ENCODE measurements around the gene ARNT2. TPM values are rescaled to one million over a fixed set of nuclear protein-coding genes. Genes with fewer than 3 reads are reported as not detected.

The ARNT2 gene
- total and polyA plus RNA-seq, 3 experiments from 2014 or later = 0.11 to 0.13 TPM; not detected in 1

DNA sequence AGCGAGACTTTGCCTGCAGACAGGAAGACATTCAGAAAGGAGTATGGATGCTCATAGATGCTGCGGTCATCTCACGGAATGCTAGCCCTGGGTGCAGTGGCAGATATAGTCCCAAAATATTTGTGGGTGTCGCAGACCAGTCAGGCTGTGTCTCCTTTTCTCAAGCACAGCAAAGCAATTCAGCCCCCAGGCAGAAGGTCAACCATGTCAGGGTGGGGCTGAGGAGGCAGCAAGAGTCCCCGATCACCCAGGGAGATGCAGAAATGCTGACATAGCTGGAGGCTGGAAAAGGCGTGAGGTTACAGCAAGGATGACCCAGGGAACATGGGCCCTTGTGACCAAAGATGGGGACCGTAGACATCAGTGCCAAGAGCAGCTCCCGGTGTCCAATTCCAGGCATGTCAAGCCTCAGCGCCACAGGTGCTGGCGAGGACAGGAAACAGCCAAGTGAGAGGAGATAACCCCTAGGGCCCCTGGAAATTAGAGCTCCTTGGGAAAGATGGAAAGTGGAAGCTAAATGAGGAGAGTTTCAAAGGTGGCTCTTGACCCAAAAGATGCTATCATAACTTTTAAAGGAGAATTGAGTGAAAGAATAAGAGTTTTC lies 209.7 kb downstream of the ARNT2 start:
- Mint-ChIP-seq H3K36me3 (no peaks in the 10 kb centered on the region), H3K4me3 (no peak overlapping the region), H3K27me3 (peaks cover 9 to 30% of the 10 kb centered on the region in 2 donors), H3K9me3 (no peaks in the 10 kb centered on the region), H3K4me1 (no peaks in the 10 kb centered on the region), H3K27ac (no peak overlapping the region)
- H3K27me3 ChIP-seq (ENCODE audit: insufficient read depth, low read length, poor library complexity, severe bottlenecking) = peaks cover 4% of the 10 kb centered on the region
- H3K4me3 ChIP-seq (ENCODE audit: low read length) = no peak overlapping the region
- H3K36me3 ChIP-seq (ENCODE audit: insufficient read depth, low read length) = no peaks in the 10 kb centered on the region
- no peak for DNase-seq
- no peak overlapping the region for H3K27ac ChIP-seq (ENCODE audit: low read depth, low read length)
- H3K9me3 ChIP-seq (ENCODE audit: low read length) = no peaks in the 10 kb centered on the region
- ChIA-PET CTCF (interaction anchor here (1.3 kb wide), 1 partner anchor 163 kb away, joined by 3 read pairs; no protein-coding TSS in a partner anchor), POLR2A (no interaction called here)
- no peaks in the 10 kb centered on the region for H3K4me1 ChIP-seq (ENCODE audit: insufficient read depth, low read length)

DNA sequence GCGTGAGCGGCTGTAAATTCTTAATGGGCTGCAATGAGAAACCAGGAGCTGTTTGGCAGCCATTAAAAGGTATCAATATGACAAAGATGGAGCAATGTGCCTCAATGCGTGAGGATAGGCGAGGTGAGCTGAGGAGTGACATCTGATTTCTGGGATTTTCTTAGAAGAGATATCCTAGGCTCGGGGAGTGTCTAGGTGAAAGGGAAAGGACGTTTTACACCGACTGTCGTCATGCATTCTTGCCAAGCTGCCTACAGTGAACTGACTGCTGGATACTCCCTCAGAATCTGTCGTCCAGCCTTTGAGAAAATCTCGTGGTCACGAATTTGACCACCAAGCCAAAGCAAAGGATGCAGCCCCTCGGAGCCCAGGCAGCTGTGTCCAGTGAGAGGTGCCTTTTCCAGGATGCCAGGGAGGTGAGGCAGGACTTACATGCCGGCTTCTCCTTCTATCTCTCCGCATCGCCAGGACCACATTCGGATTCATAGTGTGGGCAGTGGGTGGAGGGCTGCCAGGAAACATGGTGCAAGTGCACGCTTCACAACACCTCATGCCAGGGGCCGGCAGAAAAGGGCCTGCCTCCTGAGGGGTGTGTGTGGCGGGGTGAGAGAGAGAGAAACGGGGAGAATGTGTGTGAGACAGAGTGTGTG lies 210.7 kb downstream of the ARNT2 start:
- DNase-seq = no peak
- no peak overlapping the region for H3K4me3 ChIP-seq (ENCODE audit: low read length)
- no peaks in the 10 kb centered on the region for H3K4me1 Mint-ChIP-seq
- ChIA-PET CTCF (no interaction called here), POLR2A (no interaction called here)
- H3K27me3 ChIP-seq (ENCODE audit: insufficient read depth, low read length, poor library complexity, severe bottlenecking) = peaks cover 4% of the 10 kb centered on the region
- H3K4me1 ChIP-seq (ENCODE audit: insufficient read depth, low read length) = no peaks in the 10 kb centered on the region
- H3K27ac ChIP-seq (ENCODE audit: low read depth, low read length) = no peak overlapping the region
- no peaks in the 10 kb centered on the region for H3K9me3 ChIP-seq (ENCODE audit: low read length)
- no peak overlapping the region for H3K4me3 Mint-ChIP-seq
- no peak overlapping the region for H3K27ac Mint-ChIP-seq
- H3K36me3 ChIP-seq (ENCODE audit: insufficient read depth, low read length) = no peaks in the 10 kb centered on the region
- H3K36me3 Mint-ChIP-seq = no peaks in the 10 kb centered on the region
- H3K27me3 Mint-ChIP-seq = peaks cover 11 to 36% of the 10 kb centered on the region in 2 donors
- no peaks in the 10 kb centered on the region for H3K9me3 Mint-ChIP-seq

GRCh38 chr15:80615361-80615736 lies 211.2 kb downstream of the ARNT2 start:
- no peaks in the 10 kb centered on the region for H3K9me3 Mint-ChIP-seq
- POLR2A ChIA-PET = no interaction called here
- Histone ChIP-seq H3K27ac (ENCODE audit: low read depth, low read length) (no peak overlapping the region), H3K36me3 (ENCODE audit: insufficient read depth, low read length) (no peaks in the 10 kb centered on the region), H3K4me3 (ENCODE audit: low read length) (no peak overlapping the region), H3K4me1 (ENCODE audit: insufficient read depth, low read length) (no peaks in the 10 kb centered on the region), H3K9me3 (ENCODE audit: low read length) (no peaks in the 10 kb centered on the region), H3K27me3 (ENCODE audit: insufficient read depth, low read length, poor library complexity, severe bottlenecking) (peaks cover 4% of the 10 kb centered on the region)
- DNase-seq = no peak
- H3K4me1 Mint-ChIP-seq = no peaks in the 10 kb centered on the region
- H3K27me3 Mint-ChIP-seq = peaks cover 11 to 36% of the 10 kb centered on the region in 2 donors
- CTCF ChIA-PET = no interaction called here
- no peaks in the 10 kb centered on the region for H3K36me3 Mint-ChIP-seq
- no peak overlapping the region for H3K27ac Mint-ChIP-seq
- H3K4me3 Mint-ChIP-seq = no peak overlapping the region

GRCh38 chr15:80615783-80616391 lies 211.7 kb downstream of the ARNT2 start:
- CTCF ChIA-PET = no interaction called here
- no peak overlapping the region for H3K27ac ChIP-seq (ENCODE audit: low read depth, low read length)
- Mint-ChIP-seq H3K27ac (no peak overlapping the region), H3K36me3 (no peaks in the 10 kb centered on the region), H3K4me1 (no peaks in the 10 kb centered on the region), H3K9me3 (no peaks in the 10 kb centered on the region), H3K27me3 (peaks cover 11 to 38% of the 10 kb centered on the region in 2 donors), H3K4me3 (no peak overlapping the region)
- H3K27me3 ChIP-seq (ENCODE audit: insufficient read depth, low read length, poor library complexity, severe bottlenecking) = peaks cover 4% of the 10 kb centered on the region
- no peak for DNase-seq
- POLR2A ChIA-PET = no interaction called here
- H3K4me3 ChIP-seq (ENCODE audit: low read length) = no peak overlapping the region
- H3K9me3 ChIP-seq (ENCODE audit: low read length) = no peaks in the 10 kb centered on the region
- H3K36me3 ChIP-seq (ENCODE audit: insufficient read depth, low read length) = no peaks in the 10 kb centered on the region
- H3K4me1 ChIP-seq (ENCODE audit: insufficient read depth, low read length) = no peaks in the 10 kb centered on the region

DNA sequence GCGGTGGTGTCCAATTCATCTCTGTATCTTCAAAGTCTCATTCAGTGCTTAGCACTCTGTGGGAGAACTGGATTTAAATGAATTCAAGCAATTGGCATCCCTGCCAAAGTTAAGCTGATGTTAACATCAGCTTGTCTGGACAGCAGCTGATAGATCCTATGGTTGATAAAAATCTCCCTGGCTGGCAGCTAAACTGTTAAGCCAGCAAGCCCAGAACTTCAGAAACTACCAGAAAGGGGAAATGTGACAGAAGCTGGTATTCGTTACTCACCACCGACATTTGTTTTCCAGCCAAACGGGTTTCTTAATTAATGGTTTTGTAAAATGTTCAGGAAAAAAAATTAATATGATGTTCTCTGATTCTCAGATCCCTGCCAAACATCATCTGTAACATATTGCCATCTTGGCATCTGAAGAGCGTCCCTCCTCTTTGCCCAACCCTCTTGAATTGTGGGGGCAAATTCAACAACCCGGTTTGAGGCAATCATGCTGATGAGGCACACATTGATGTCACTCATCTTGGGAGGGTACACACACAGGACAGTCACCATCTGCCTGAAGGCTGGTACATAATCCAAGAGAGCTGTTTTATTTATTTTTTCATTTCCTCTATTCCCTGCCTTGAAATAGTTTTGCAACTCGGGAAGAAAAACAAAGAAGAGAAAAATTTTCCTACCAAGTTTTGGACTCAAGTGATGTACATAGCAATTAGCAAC lies 214.7 kb downstream of the ARNT2 start:
- H3K27ac Mint-ChIP-seq = no peak overlapping the region
- no peaks in the 10 kb centered on the region for H3K36me3 Mint-ChIP-seq
- H3K27me3 ChIP-seq (ENCODE audit: insufficient read depth, low read length, poor library complexity, severe bottlenecking) = peaks cover 4% of the 10 kb centered on the region
- H3K27me3 Mint-ChIP-seq = peaks cover 14 to 42% of the 10 kb centered on the region in 2 donors
- no peak for DNase-seq
- no peak overlapping the region for H3K27ac ChIP-seq (ENCODE audit: low read depth, low read length)
- CTCF ChIA-PET = no interaction called here
- H3K9me3 ChIP-seq (ENCODE audit: low read length) = no peaks in the 10 kb centered on the region
- no peaks in the 10 kb centered on the region for H3K36me3 ChIP-seq (ENCODE audit: insufficient read depth, low read length)
- H3K9me3 Mint-ChIP-seq = peaks cover 10 to 21% (median 14%) of the 10 kb centered on the region in 5 donors
- no peak overlapping the region for H3K4me3 Mint-ChIP-seq
- H3K4me1 Mint-ChIP-seq = no peaks in the 10 kb centered on the region
- POLR2A ChIA-PET = no interaction called here
- no peaks in the 10 kb centered on the region for H3K4me1 ChIP-seq (ENCODE audit: insufficient read depth, low read length)
- no peak overlapping the region for H3K4me3 ChIP-seq (ENCODE audit: low read length)

DNA sequence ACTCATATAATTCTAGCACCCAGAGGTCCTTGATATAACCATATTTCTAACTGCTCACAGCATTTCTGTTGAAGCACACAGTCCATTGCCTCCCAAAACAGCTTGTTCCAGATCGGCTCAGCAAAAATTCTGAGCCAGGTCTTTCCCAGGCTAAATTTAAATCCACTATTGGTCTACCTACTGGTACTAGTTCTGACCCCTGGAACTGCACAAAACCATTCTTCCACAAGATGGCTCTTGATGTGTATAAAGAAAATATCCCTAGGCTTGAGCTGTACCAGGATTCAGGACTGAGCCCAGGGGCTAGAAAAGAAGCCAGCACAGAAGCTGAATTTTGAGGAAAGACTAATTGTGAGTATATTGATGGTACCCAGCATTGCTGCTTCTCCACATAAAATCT lies 215.5 kb downstream of the ARNT2 start:
- Histone ChIP-seq H3K4me3 (ENCODE audit: low read length) (no peak overlapping the region), H3K9me3 (ENCODE audit: low read length) (no peaks in the 10 kb centered on the region), H3K27me3 (ENCODE audit: insufficient read depth, low read length, poor library complexity, severe bottlenecking) (peaks cover 4% of the 10 kb centered on the region), H3K36me3 (ENCODE audit: insufficient read depth, low read length) (no peaks in the 10 kb centered on the region), H3K27ac (ENCODE audit: low read depth, low read length) (no peak overlapping the region), H3K4me1 (ENCODE audit: insufficient read depth, low read length) (no peaks in the 10 kb centered on the region)
- H3K9me3 Mint-ChIP-seq = peaks cover 10 to 21% (median 14%) of the 10 kb centered on the region in 5 donors
- H3K4me1 Mint-ChIP-seq = no peaks in the 10 kb centered on the region
- ChIA-PET POLR2A (no interaction called here), CTCF (no interaction called here)
- H3K27me3 Mint-ChIP-seq = peaks cover 11 to 42% of the 10 kb centered on the region in 2 donors
- no peaks in the 10 kb centered on the region for H3K36me3 Mint-ChIP-seq
- H3K4me3 Mint-ChIP-seq = no peak overlapping the region
- H3K27ac Mint-ChIP-seq = no peak overlapping the region
- no peak for DNase-seq

GRCh38 chr15:80620141-80620540 lies 216.0 kb downstream of the ARNT2 start:
- Mint-ChIP-seq H3K4me1 (no peaks in the 10 kb centered on the region), H3K36me3 (no peaks in the 10 kb centered on the region), H3K9me3 (peaks cover 10 to 21% (median 14%) of the 10 kb centered on the region in 5 donors), H3K4me3 (no peak overlapping the region), H3K27ac (no peak overlapping the region), H3K27me3 (peaks cover 11 to 41% of the 10 kb centered on the region in 2 donors)
- Histone ChIP-seq H3K27ac (ENCODE audit: low read depth, low read length) (no peak overlapping the region), H3K9me3 (ENCODE audit: low read length) (no peaks in the 10 kb centered on the region), H3K4me3 (ENCODE audit: low read length) (no peak overlapping the region), H3K36me3 (ENCODE audit: insufficient read depth, low read length) (no peaks in the 10 kb centered on the region), H3K4me1 (ENCODE audit: insufficient read depth, low read length) (no peaks in the 10 kb centered on the region), H3K27me3 (ENCODE audit: insufficient read depth, low read length, poor library complexity, severe bottlenecking) (peaks cover 4% of the 10 kb centered on the region)
- no peak for DNase-seq
- ChIA-PET POLR2A (no interaction called here), CTCF (no interaction called here)

- H3K4me3 ChIP-seq (ENCODE audit: low read length) = no peak overlapping the region
- no peak overlapping the region for H3K4me3 Mint-ChIP-seq
- DNase-seq = no peak
- no peak overlapping the region for H3K27ac Mint-ChIP-seq
- H3K27ac ChIP-seq (ENCODE audit: low read depth, low read length) = no peak overlapping the region
- peaks cover 11 to 37% of the 10 kb centered on the region in 2 donors for H3K27me3 Mint-ChIP-seq
- no peaks in the 10 kb centered on the region for H3K4me1 ChIP-seq (ENCODE audit: insufficient read depth, low read length)
- CTCF ChIA-PET = interaction anchor here (0.7 kb wide), 1 partner anchor 8 kb away, joined by 3 read pairs; no protein-coding TSS in a partner anchor
- H3K9me3 Mint-ChIP-seq = peaks cover 10 to 21% (median 14%) of the 10 kb centered on the region in 5 donors
- no peaks in the 10 kb centered on the region for H3K9me3 ChIP-seq (ENCODE audit: low read length)
- no peaks in the 10 kb centered on the region for H3K4me1 Mint-ChIP-seq
- POLR2A ChIA-PET = no interaction called here
- H3K36me3 ChIP-seq (ENCODE audit: insufficient read depth, low read length) = no peaks in the 10 kb centered on the region
- H3K36me3 Mint-ChIP-seq = no peaks in the 10 kb centered on the region
- H3K27me3 ChIP-seq (ENCODE audit: insufficient read depth, low read length, poor library complexity, severe bottlenecking) = peaks cover 4% of the 10 kb centered on the region
These were observed 216.7 kb downstream of the ARNT2 start for GRCh38 chr15:80620931-80621330.
